ENCODE data around the gene GSS. TPM values are rescaled to one million over a fixed set of nuclear protein-coding genes. Genes with fewer than 3 reads are reported as not detected.

GSS gene
- total RNA-seq, 1 experiment from 2014 or later: 83.6 TPM

DNA sequence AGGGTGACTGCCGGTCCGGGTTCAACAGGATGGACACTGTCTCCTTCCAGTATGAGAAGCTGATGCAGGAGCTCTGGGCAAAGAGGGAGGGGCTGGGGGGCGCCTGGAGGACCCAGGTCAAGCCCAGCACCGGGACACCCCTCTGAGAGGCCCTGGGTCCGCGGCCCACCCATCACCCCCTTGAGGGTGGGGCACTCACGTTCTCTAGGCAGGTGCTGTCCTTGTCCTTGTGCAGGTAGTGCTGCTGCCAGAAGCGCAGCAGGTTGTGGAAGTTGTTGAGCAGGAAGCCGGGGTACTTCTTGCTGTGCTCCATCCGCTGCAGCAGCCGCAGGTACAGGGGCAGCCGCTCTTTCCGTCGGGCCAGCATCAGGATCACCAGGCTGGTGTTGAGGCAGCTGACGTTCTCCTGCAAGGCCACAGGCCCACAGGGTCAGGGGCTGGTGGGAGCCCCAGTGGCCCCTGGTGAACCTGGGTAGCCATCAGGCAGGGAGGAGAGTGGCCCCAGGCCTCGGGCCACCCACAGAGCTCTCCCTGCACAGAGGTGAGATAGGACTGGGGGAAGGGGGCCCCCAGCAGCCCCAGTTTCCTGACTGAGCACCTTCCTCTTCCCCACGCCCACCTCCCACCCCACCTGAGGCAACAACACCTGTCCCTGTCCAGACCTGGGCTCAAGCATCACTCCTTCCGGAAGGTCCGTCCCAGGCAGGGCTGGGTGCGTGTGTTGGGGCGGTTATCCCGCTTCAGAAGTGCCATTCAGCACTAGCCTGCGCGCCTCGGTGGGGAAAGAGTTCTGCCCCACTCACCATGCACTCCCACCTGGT lies 47.8 kb upstream of the GSS start:
- BruUV-seq (replicated peaks): no TSS peak
- DNase-seq (ENCODE audit: low read depth, low spot score) (no peak), ATAC-seq (no peak)
- no peak overlapping the region for H3K4me3 ChIP-seq (replicated peaks in 1 of 2; ENCODE audit: low read depth in 1 of 2, low read length in 2 of 2)
- peaks cover 19 to 32% of the 10 kb centered on the region in 2 experiments for H3K36me3 ChIP-seq (ENCODE audit: control insufficient read depth in 1 of 2, insufficient read depth in 2 of 2, low read length in 2 of 2)
- no peak overlapping the region for H3K9ac ChIP-seq (ENCODE audit: low read length)
- POLR2A ChIA-PET: no interaction called here
- no peaks in the 10 kb centered on the region for H3K27me3 ChIP-seq (ENCODE audit: insufficient read depth, low read length)
- TF ChIP-seq EZH2phosphoT487 (IDR thresholded peaks at IDR 0.05; ENCODE audit: borderline replicate concordance): no peak
- no peak for TF ChIP-seq FOSL1 (IDR thresholded peaks at IDR 0.05; ENCODE audit: low read depth)
- no peak for TF ChIP-seq CBX3 (IDR thresholded peaks at IDR 0.05; ENCODE audit: low read depth)
- no peak for TF ChIP-seq SRF (IDR thresholded peaks at IDR 0.05; ENCODE audit: low read depth)
- TF ChIP-seq ZNF274 (IDR thresholded peaks at IDR 0.05; ENCODE audit: low read depth, low read length): no peak
- TF ChIP-seq EGR1 (IDR thresholded peaks at IDR 0.05; ENCODE audit: low read depth): no peak
- TF ChIP-seq JUND (IDR thresholded peaks at IDR 0.05): no peak
- TF ChIP-seq, protein P1, sequence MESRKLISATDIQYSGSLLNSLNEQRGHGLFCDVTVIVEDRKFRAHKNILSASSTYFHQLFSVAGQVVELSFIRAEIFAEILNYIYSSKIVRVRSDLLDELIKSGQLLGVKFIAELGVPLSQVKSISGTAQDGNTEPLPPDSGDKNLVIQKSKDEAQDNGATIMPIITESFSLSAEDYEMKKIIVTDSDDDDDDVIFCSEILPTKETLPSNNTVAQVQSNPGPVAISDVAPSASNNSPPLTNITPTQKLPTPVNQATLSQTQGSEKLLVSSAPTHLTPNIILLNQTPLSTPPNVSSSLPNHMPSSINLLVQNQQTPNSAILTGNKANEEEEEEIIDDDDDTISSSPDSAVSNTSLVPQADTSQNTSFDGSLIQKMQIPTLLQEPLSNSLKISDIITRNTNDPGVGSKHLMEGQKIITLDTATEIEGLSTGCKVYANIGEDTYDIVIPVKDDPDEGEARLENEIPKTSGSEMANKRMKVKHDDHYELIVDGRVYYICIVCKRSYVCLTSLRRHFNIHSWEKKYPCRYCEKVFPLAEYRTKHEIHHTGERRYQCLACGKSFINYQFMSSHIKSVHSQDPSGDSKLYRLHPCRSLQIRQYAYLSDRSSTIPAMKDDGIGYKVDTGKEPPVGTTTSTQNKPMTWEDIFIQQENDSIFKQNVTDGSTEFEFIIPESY (IDR thresholded peaks at IDR 0.05; ENCODE audit: extremely low read depth, insufficient replicate concordance, low read length): no peak
- no peak for TF ChIP-seq SIN3A (IDR thresholded peaks at IDR 0.05; ENCODE audit: low read depth)
- TF ChIP-seq EZH2 (IDR thresholded peaks at IDR 0.05): no peak
- no peak for TF ChIP-seq YY1 (IDR thresholded peaks at IDR 0.05; ENCODE audit: extremely low read depth, insufficient replicate concordance, low read depth, low read length)
- TF ChIP-seq SP1 (IDR thresholded peaks at IDR 0.05; ENCODE audit: low read depth): no peak
- no peak for TF ChIP-seq TCF7L2 (IDR thresholded peaks at IDR 0.05; ENCODE audit: borderline replicate concordance, extremely low read depth, insufficient read depth, insufficient read length)
- no peak overlapping the region for H2AFZ ChIP-seq (ENCODE audit: low read depth, low read length, poor library complexity, severe bottlenecking)
- H3K4me2 ChIP-seq (ENCODE audit: low read length): no peak overlapping the region
- no peak overlapping the region for H3K27ac ChIP-seq (ENCODE audit: low read depth, low read length)
- no peaks in the 10 kb centered on the region for H3K9me3 ChIP-seq (ENCODE audit: control insufficient read depth in 1 of 2, insufficient read depth in 1 of 2, low read depth in 1 of 2, low read length in 2 of 2)
- no peaks in the 10 kb centered on the region for H3K79me2 ChIP-seq (ENCODE audit: insufficient read depth, low read length)
- H3K4me1 ChIP-seq (ENCODE audit: control insufficient read depth in 1 of 2, insufficient read depth in 2 of 2, low read length in 2 of 2): no peaks in the 10 kb centered on the region
- intact Hi-C loops (cut with micrococcal nuclease): no loop called here
- no peaks in the 10 kb centered on the region for H4K20me1 ChIP-seq (ENCODE audit: insufficient read depth)
- RAD21 ChIA-PET (ENCODE audit: low non-redundant PET in 1 of 2, low total read pairs in 2 of 2, uncharacterized antibody in 2 of 2, unreplicated experiment in 2 of 2): interaction anchor here in 1 of 2 experiments (1.0 kb wide), 1 partner anchor 129 kb away, joined by 3 read pairs; no protein-coding TSS in a partner anchor
- no peaks in the 10 kb centered on the region for H3K9me2 ChIP-seq (ENCODE audit: insufficient read depth)
- CTCF ChIA-PET: interaction anchor here (3.0 kb wide), 1 partner anchor 131 kb away, joined by 19 read pairs; the partner anchor contains the start of gene GGT7

All from HCT116 (cell line).